ENCODE results near the gene TOP2B.

TOP2B gene, protein sequence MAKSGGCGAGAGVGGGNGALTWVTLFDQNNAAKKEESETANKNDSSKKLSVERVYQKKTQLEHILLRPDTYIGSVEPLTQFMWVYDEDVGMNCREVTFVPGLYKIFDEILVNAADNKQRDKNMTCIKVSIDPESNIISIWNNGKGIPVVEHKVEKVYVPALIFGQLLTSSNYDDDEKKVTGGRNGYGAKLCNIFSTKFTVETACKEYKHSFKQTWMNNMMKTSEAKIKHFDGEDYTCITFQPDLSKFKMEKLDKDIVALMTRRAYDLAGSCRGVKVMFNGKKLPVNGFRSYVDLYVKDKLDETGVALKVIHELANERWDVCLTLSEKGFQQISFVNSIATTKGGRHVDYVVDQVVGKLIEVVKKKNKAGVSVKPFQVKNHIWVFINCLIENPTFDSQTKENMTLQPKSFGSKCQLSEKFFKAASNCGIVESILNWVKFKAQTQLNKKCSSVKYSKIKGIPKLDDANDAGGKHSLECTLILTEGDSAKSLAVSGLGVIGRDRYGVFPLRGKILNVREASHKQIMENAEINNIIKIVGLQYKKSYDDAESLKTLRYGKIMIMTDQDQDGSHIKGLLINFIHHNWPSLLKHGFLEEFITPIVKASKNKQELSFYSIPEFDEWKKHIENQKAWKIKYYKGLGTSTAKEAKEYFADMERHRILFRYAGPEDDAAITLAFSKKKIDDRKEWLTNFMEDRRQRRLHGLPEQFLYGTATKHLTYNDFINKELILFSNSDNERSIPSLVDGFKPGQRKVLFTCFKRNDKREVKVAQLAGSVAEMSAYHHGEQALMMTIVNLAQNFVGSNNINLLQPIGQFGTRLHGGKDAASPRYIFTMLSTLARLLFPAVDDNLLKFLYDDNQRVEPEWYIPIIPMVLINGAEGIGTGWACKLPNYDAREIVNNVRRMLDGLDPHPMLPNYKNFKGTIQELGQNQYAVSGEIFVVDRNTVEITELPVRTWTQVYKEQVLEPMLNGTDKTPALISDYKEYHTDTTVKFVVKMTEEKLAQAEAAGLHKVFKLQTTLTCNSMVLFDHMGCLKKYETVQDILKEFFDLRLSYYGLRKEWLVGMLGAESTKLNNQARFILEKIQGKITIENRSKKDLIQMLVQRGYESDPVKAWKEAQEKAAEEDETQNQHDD (N-terminal part only)

DNA sequence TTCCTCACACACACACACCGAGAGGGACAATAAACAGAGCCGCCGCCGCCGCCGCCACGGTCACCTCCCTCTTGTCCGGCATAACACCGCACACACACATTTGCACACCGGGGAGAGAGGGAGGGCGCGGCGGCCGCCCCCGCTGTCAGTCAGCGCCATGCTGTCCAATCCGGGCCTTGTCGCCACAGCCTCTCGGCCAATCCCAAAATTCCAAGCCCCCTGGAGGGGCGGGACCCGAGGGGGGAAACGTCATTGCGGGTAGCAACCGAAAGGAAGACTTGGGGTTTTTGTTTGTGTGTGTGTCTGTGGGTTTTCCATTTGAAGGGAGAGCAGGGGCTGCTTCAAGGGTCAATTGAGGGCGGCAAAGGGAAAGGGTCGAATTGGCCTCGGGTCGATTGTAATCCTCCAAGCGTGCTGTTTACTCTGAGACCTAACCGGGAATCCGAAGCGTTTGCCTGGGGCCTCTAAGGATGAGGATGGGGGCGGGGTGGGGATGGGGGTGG is at the start of gene TOP2B:
Gene TOP2B, minus strand, starts transcription at position 96 of the 503 bp plus-strand sequence. CDS start 610 bp downstream, outside the sequence.
- Histone ChIP-seq H3K27ac (peak within 1 kb of the TSS; percentile 95), H3K27me3 (ENCODE audit: insufficient read depth, low read depth, severe bottlenecking) (no peaks in the 10 kb centered on the region), H3K4me3 (ENCODE audit: low read depth, low read length) (peak within 1 kb of the TSS; percentile 92), H3K36me3 (no peaks in the 10 kb centered on the region), H3K9me3 (ENCODE audit: severe bottlenecking) (no peaks in the 10 kb centered on the region)
- peak; percentile 97 for DNase-seq
- TF ChIP-seq, protein P1, sequence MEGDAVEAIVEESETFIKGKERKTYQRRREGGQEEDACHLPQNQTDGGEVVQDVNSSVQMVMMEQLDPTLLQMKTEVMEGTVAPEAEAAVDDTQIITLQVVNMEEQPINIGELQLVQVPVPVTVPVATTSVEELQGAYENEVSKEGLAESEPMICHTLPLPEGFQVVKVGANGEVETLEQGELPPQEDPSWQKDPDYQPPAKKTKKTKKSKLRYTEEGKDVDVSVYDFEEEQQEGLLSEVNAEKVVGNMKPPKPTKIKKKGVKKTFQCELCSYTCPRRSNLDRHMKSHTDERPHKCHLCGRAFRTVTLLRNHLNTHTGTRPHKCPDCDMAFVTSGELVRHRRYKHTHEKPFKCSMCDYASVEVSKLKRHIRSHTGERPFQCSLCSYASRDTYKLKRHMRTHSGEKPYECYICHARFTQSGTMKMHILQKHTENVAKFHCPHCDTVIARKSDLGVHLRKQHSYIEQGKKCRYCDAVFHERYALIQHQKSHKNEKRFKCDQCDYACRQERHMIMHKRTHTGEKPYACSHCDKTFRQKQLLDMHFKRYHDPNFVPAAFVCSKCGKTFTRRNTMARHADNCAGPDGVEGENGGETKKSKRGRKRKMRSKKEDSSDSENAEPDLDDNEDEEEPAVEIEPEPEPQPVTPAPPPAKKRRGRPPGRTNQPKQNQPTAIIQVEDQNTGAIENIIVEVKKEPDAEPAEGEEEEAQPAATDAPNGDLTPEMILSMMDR (IDR thresholded peaks at IDR 0.05; ENCODE audit: low read depth, low read length), result no peak

DNA sequence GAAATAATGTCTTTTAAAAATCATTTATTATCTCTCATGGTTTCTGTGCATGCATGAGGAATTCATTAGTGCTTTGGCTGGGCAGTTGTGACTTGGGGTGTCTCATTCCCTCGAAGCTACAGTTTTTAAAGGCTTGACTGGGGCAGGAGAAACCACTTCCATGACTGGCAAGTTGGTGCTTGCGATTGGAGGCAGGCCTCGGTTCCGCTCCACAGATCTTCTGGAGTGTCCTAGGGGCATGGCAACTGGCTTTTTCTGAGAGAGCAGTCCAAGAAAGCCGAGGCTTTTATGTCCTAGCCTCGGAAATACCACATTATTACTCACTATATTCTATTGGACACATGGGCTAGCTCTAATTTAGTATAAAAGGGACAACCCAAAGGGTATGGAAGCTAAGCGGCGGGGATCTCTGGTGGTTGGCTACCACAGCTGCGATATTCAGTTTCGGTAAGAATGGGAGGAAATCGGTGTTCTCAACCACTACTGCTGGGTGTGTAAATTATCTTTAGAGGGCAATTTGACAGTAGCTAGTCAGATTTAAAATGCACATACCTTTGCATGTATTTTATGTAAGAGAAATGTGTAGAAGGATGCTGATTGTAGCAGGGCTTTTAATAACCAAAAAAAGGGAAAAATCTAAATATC is 48.8 kb upstream of the TOP2B start:
- DNase-seq, result no peak
- TF ChIP-seq, protein P1 (IDR thresholded peaks at IDR 0.05; ENCODE audit: low read depth, low read length), result no peak
- H3K4me3 ChIP-seq (ENCODE audit: low read depth, low read length), result no peak overlapping the region
- no peaks in the 10 kb centered on the region for H3K9me3 ChIP-seq (ENCODE audit: severe bottlenecking)
- no peak overlapping the region for H3K27ac ChIP-seq
- H3K27me3 ChIP-seq (ENCODE audit: insufficient read depth, low read depth, severe bottlenecking), result no peaks in the 10 kb centered on the region
- no peaks in the 10 kb centered on the region for H3K36me3 ChIP-seq

DNA sequence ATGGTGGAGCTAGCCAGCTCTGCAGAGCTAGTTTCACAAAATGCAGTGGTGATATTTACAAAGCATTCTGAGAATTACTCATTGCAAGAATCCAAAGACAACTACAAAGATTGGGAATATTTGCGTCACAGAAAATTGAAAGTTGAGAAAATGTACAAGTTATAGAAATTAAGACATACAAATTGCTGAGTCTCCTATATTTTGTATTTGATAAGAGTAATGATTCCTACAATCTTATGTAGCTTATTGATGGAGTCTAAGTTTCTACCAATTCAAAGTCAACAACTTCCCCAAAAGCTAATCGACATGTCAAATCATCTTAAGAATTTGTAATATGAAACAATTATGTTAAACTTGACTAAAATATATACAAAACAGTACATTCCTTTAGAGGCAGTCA is 46.4 kb upstream of the TOP2B start:
- Histone ChIP-seq H3K9me3 (ENCODE audit: severe bottlenecking) (no peaks in the 10 kb centered on the region), H3K36me3 (no peaks in the 10 kb centered on the region), H3K27ac (no peak overlapping the region), H3K27me3 (ENCODE audit: insufficient read depth, low read depth, severe bottlenecking) (no peaks in the 10 kb centered on the region), H3K4me3 (ENCODE audit: low read depth, low read length) (no peak overlapping the region)
- no peak for DNase-seq
- TF ChIP-seq, protein P1 (IDR thresholded peaks at IDR 0.05; ENCODE audit: low read depth, low read length), result no peak

DNA sequence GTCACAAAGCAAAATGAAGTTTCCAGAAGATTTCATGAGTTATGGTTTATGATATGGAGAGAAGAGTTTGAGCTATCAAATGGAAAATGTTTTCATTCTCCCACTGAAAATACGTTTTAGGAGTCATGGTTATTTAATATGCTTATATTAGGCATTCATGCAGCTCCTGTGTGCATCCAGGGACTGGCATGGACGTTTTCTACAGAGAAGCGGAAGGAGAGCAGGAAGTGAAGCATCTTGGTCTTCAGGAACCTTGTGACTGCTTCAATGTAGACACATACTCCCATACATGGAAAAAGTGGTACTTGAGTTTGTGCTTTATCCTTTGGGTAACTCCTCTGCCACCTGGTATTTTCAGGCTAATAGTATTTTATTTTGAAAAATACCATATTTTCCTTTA is 43.3 kb upstream of the TOP2B start:
- Histone ChIP-seq H3K27me3 (ENCODE audit: insufficient read depth, low read depth, severe bottlenecking) (no peaks in the 10 kb centered on the region), H3K27ac (no peak overlapping the region), H3K4me3 (ENCODE audit: low read depth, low read length) (no peak overlapping the region), H3K9me3 (ENCODE audit: severe bottlenecking) (no peaks in the 10 kb centered on the region), H3K36me3 (no peaks in the 10 kb centered on the region)
- DNase-seq, result no peak
- TF ChIP-seq, protein P1 (IDR thresholded peaks at IDR 0.05; ENCODE audit: low read depth, low read length), result no peak

DNA sequence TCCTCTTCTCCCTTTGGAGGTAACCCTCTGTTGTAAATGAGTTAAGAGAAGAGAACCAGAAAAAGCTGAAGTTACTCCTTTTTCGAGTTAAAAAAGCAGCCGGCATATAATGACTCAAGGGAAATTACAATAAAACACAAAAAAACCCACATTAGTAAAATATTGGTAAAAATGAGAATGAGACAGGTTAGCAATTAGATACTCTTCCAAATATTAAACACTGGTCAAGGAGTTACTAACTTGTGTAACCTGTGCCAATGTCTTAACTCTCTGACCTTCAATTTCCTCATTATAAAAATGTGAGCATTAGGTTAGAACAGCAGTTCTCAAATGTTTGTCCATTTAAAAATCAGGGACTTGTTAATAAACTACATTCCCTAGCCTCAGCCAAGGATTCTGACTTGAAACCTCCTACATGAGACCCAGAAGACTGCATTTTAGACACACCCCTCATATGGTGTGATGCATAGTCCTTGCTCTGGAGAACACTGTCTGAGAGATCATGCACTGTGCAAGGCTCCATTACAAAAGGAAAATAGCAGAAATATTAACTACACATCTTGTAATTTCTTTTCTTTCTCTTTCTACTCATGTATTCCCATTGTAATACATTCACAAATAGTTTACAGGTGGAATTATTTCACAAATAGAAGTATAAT is 42.7 kb upstream of the TOP2B start:
- Histone ChIP-seq H3K27me3 (ENCODE audit: insufficient read depth, low read depth, severe bottlenecking) (no peaks in the 10 kb centered on the region), H3K4me3 (ENCODE audit: low read depth, low read length) (no peak overlapping the region), H3K27ac (no peak overlapping the region), H3K36me3 (no peaks in the 10 kb centered on the region), H3K9me3 (ENCODE audit: severe bottlenecking) (no peaks in the 10 kb centered on the region)
- DNase-seq, result no peak
- TF ChIP-seq, protein P1 (IDR thresholded peaks at IDR 0.05; ENCODE audit: low read depth, low read length), result no peak

Measured in WERI-Rb-1 (cell line).